GM12878 (cell line): ENCODE results near the gene FITM1. TPM values are rescaled to one million over a fixed set of nuclear protein-coding genes. Genes with fewer than 3 reads are reported as not detected.

Experiments used
- ATAC-seq: fragments of 200-7000 bp; cut with Tn5 transposase; 3 replicates; pipeline ENCODE4 v1.9.1; 2020; ENCODE audit warnings: mild to moderate bottlenecking, moderate library complexity
- BruUV-seq: library from RNA; stranded (reverse); fragments of 400-500 nt; replicated peaks from 2 replicates; lab custom pipeline; 2021; lab: Mats Ljungman, UMichigan
- CTCF ChIA-PET: fragments of 300-600 bp; sonication (Branson Sonifier 250); formaldehyde crosslinking; extraction: SDS; loops from one replicate; lab custom pipeline; 2021; ENCODE audit warnings: inconsistent platforms; lab: Yijun Ruan, JAX
- POLR2A ChIA-PET: fragments of 350-600 bp; formaldehyde crosslinking; extraction: SDS; loops from one replicate; lab custom pipeline; 2021; ENCODE audit warnings: inconsistent platforms; lab: Charles Lee
- RAD21 ChIA-PET: fragments of 300-600 bp; sonication (Branson Sonifier 250); formaldehyde crosslinking; loops from one replicate; lab custom pipeline; 2023; ENCODE audit warnings: antibody characterized with exemption; ENCODE audit not compliant: unreplicated experiment; lab: Charles Lee
- SMC1A ChIA-PET: fragments of 300-600 bp; sonication (Branson Sonifier 250); formaldehyde crosslinking; loops from one replicate; lab custom pipeline; 2023; ENCODE audit not compliant: unreplicated experiment, uncharacterized antibody; lab: Charles Lee
- DNase-seq: peaks from one replicate; pipeline ENCODE4 v3.0.0-alpha.2; 2011; ENCODE audit warnings: low read depth, low spot score
- FAIRE-seq: peaks from 3 replicates; lab custom pipeline; 2011; peaks lifted over from hg19 to GRCh38; lab: Jason Lieb, UNC
- H2AFZ ChIP-seq: 2 replicates; pipeline ENCODE4 v1.6.0; 2011; ENCODE audit warnings: low read depth, low read length, control low read depth; ENCODE audit not compliant: control insufficient read depth
- H3K27ac ChIP-seq: 2 replicates; pipeline ENCODE4 v1.5.1; 2011; ENCODE audit warnings: control low read depth; ENCODE audit not compliant: control insufficient read depth, insufficient read depth
- H3K27me3 ChIP-seq, 2 experiments: replicated peaks in 1 of 2; 2 replicates each; pipeline versions ENCODE4 v1.6.0 to v1.6.1; 2011; ENCODE audit warnings: low read length in 1 of 2; ENCODE audit not compliant: control insufficient read depth in 2 of 2, insufficient read depth in 2 of 2
- H3K36me3 ChIP-seq, 2 experiments: 2 replicates each; pipeline ENCODE4 v1.5.1; 2011; ENCODE audit warnings: low read length in 1 of 2; ENCODE audit not compliant: control insufficient read depth in 2 of 2, insufficient read depth in 2 of 2
- H3K4me1 ChIP-seq: 2 replicates; pipeline ENCODE4 v1.6.1; 2011; ENCODE audit warnings: mild to moderate bottlenecking, low read length, moderate library complexity, mixed read lengths; ENCODE audit not compliant: control insufficient read depth, insufficient read depth
- H3K4me2 ChIP-seq: 2 replicates; pipeline ENCODE4 v1.6.0; 2011; ENCODE audit warnings: control low read depth; ENCODE audit not compliant: control insufficient read depth, insufficient read depth
- H3K4me3 ChIP-seq: fragments of 200-600 bp; sonication (generic); 2 replicates; pipeline ENCODE4 v1.5.1; 2016
- H3K79me2 ChIP-seq: 2 replicates; pipeline ENCODE4 v1.6.0; 2011; ENCODE audit warnings: low read length; ENCODE audit not compliant: control insufficient read depth, insufficient read depth
- H3K9ac ChIP-seq: 2 replicates; pipeline ENCODE4 v1.8.0; 2011; ENCODE audit warnings: low read length, control low read depth, mixed read lengths; ENCODE audit not compliant: control insufficient read depth, insufficient read depth
- H3K9me3 ChIP-seq: replicated peaks from 3 replicates; pipeline ENCODE4 v1.5.1; 2011; ENCODE audit warnings: mild to moderate bottlenecking, low read length; ENCODE audit not compliant: control insufficient read depth, insufficient read depth
- H4K20me1 ChIP-seq: 2 replicates; pipeline ENCODE4 v1.6.0; 2011; ENCODE audit not compliant: control insufficient read depth, insufficient read depth
- CHD1 ChIP-seq: IDR thresholded peaks from 2 replicates; pipeline ENCODE4 v1.6.1; 2012; ENCODE audit warnings: low read depth, low read length, improper control_type of control experiment
- EED ChIP-seq: sonication (generic); IDR thresholded peaks from 2 replicates; pipeline ENCODE4 v1.6.1; 2016; ENCODE audit warnings: antibody characterized with exemption, low read depth
- FOS ChIP-seq: IDR thresholded peaks from 3 replicates; pipeline ENCODE4 v1.6.1; 2011; ENCODE audit warnings: borderline replicate concordance; ENCODE audit not compliant: insufficient read length; ENCODE audit errors: extremely low read depth
- POLR2A ChIP-seq: IDR thresholded peaks from 2 replicates; pipeline ENCODE4 v1.6.1; 2011; ENCODE audit warnings: low read depth, mild to moderate bottlenecking, low read length
- POLR2AphosphoS5 ChIP-seq: IDR thresholded peaks from 2 replicates; pipeline ENCODE4 v1.6.1; 2011; ENCODE audit warnings: mild to moderate bottlenecking, low read length, inconsistent platforms
- SIN3A ChIP-seq: IDR thresholded peaks from 2 replicates; pipeline ENCODE4 v1.6.1; 2012; ENCODE audit warnings: low read depth, low read length, improper control_type of control experiment
- ZNF622 ChIP-seq: fragments of 450-650 bp; IDR thresholded peaks from 2 replicates; pipeline ENCODE4 v1.6.1; 2017; ENCODE audit warnings: mild to moderate bottlenecking, inconsistent platforms
- WGBS: methylation state at CpG from one replicate; pipeline ENCODE4 v1.1.6; 2016; ENCODE audit warnings: low lambda C conversion rate; ENCODE audit not compliant: insufficient replicate concordance, insufficient coverage; ENCODE audit errors: missing lambda C conversion rate; 5-methylcytosine and 5-hydroxymethylcytosine counted together
- in situ Hi-C: fragments of 300-500 bp; cut with MboI; formaldehyde crosslinking; loops from 9 replicates; pipeline ENCODE4 v1.14.3; 2018; ENCODE audit warnings: mixed read lengths
- intact Hi-C: fragments of 100-400 bp; cut with micrococcal nuclease; formaldehyde crosslinking; loops from one replicate; pipeline ENCODE4 v1.14.2; 2022; ENCODE audit not compliant: unreplicated experiment
- microRNA-seq: library from miRNA; unstranded; fragments of <30 nt; microRNA quantifications from one replicate; pipeline ENCODE4, GENCODE V29; 2018
- polyA plus RNA-seq, 11 experiments: library from polyadenylated mRNA; depleted of rRNA in 4 of 11; unstranded in 6 of 11; stranded (reverse) in 5 of 11; fragments of >200 nt; fragmentation: Nextera tagmentation in 4 of 11; fragmentation: Illumina TruSeq in 1 of 11; extraction: Ambion mirVana in 4 of 11; extraction: Trizol in 1 of 11; gene quantifications; 1 replicate in 1 of 11; 2 replicates in 10 of 11; pipeline versions ENCODE4 v1.2.1 to v1.2.3, GENCODE V29; 2011 to 2016; ENCODE audit warnings: inconsistent platforms in 2 of 11, missing spikeins in 2 of 11, low read depth in 1 of 11
- small RNA-seq: library from RNA; depleted of rRNA; stranded (forward); fragments of <200 nt; gene quantifications from one replicate; pipeline ENCODE3, GENCODE V24; 2014
- total RNA-seq, 4 experiments: library from RNA; depleted of rRNA in 3 of 4; stranded (reverse); fragments of >200 nt in 3 of 4; fragmentation: Illumina TruSeq in 1 of 4; extraction: Trizol in 1 of 4; gene quantifications; 2 replicates each; pipeline versions ENCODE4 v1.2.1 to v1.2.3, GENCODE V29; 2013 to 2021
- TF ChIP-seq, protein P1 (sequence below): fragments of 450-650 bp; IDR thresholded peaks from 2 replicates; pipeline ENCODE4 v1.6.1; 2018; ENCODE audit warnings: mild to moderate bottlenecking, low read depth, moderate library complexity; ENCODE audit not compliant: partially characterized antibody

The FITM1 gene
- total and polyA plus RNA-seq, 10 of the 15 experiments (the other 5 are each of a cell fraction or from before 2014, with no cell fraction given), result 0.11 to 1.9 (median 0.45) TPM; not detected in 2

DNA sequence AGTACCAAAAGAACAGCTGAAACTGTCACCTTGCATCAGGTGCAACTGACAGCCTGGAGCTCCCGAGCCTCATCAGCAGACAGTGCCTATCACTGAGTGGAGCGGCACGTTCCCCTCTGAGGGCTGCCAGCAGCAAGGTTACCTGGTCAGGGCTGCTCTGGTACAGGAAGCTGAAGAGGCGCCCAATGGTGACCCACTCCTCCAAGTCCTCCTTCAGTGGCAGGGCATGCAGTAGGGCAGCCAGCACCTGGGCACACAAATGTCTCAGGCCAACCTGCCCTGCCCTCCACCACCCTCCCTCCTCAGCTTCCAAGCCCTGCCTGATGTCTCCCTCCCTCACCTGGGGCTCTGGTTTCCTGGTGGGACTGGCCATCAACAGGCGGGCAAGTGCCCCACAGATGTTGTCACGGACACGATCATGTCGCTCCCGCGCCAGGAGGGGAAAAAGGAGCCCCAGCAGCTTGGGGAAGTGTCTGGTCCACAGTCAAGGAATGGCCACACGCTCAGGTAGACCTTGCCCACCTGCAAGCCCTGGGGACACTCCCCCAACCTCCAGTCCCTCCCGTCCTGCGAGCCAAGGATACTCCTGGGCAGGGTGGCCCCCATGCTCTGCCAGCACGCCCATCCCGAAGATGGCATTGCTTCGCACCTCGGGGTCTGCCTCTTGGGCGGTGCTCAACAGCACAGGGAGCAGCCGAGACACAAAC is 51.1 kb downstream of the FITM1 start:
- intact Hi-C loops, result no loop called here
- H2AFZ ChIP-seq, result no peak overlapping the region

More for the DNA sequence above, 51.1 kb downstream of the FITM1 start:
- H3K9ac ChIP-seq, result no peak overlapping the region
- no peak overlapping the region for H3K27ac ChIP-seq
- CTCF ChIA-PET, result interaction anchor here (1.0 kb wide), 1 partner anchor 32 kb away, joined by 5 read pairs; the partner anchor contains the start of gene CHMP4A
- no peak overlapping the region for H3K4me2 ChIP-seq
- POLR2A ChIA-PET, result interaction anchor here (1.6 kb wide), 1 partner anchor 20 kb away, joined by 6 read pairs; the partner anchor contains the start of gene IRF9
- ATAC-seq, result no peak
- no peak for TF ChIP-seq EED
- TF ChIP-seq ZNF622, result no peak
- peak; percentile 56 for TF ChIP-seq POLR2AphosphoS5
- peak; percentile 77 for TF ChIP-seq POLR2A
- no peak for TF ChIP-seq CHD1
- no peak for TF ChIP-seq FOS
- TF ChIP-seq SIN3A, result no peak
- TF ChIP-seq, protein P1, sequence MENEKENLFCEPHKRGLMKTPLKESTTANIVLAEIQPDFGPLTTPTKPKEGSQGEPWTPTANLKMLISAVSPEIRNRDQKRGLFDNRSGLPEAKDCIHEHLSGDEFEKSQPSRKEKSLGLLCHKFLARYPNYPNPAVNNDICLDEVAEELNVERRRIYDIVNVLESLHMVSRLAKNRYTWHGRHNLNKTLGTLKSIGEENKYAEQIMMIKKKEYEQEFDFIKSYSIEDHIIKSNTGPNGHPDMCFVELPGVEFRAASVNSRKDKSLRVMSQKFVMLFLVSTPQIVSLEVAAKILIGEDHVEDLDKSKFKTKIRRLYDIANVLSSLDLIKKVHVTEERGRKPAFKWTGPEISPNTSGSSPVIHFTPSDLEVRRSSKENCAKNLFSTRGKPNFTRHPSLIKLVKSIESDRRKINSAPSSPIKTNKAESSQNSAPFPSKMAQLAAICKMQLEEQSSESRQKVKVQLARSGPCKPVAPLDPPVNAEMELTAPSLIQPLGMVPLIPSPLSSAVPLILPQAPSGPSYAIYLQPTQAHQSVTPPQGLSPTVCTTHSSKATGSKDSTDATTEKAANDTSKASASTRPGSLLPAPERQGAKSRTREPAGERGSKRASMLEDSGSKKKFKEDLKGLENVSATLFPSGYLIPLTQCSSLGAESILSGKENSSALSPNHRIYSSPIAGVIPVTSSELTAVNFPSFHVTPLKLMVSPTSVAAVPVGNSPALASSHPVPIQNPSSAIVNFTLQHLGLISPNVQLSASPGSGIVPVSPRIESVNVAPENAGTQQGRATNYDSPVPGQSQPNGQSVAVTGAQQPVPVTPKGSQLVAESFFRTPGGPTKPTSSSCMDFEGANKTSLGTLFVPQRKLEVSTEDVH, result no peak
- no peaks in the 10 kb centered on the region for H3K27me3 ChIP-seq
- 87% methylated on average over 19 of the region's 19 CpGs for WGBS
- DNase-seq, result no peak
- H3K36me3 ChIP-seq, result peaks cover 21 to 57% of the 10 kb centered on the region in 2 experiments
- no TSS peak for BruUV-seq
- H3K9me3 ChIP-seq, result no peaks in the 10 kb centered on the region
- in situ Hi-C loops, result no loop called here
- no peaks in the 10 kb centered on the region for H3K4me1 ChIP-seq
- FAIRE-seq, result no peak
- RAD21 ChIA-PET, result interaction anchor here (1.7 kb wide), 1 partner anchor 115 kb away, joined by 4 read pairs; no protein-coding TSS in a partner anchor
- H4K20me1 ChIP-seq, result no peaks in the 10 kb centered on the region
- no peak overlapping the region for H3K4me3 ChIP-seq
- peaks cover under 1% of the 10 kb centered on the region for H3K79me2 ChIP-seq
- SMC1A ChIA-PET, result no interaction called here

Small RNA genes lying within 50 kb of the gene (microRNA-seq; reads per million reads assigned to microRNA genes)
- gene MIR7703, result not detected

Small RNA genes lying within 50 kb of the gene (small RNA-seq; reads per million reads assigned to genes)
- 0.55 reads per million, percentile 11 among the genes with 10 or more reads in this experiment for gene IPO4
- 0.31 reads per million for gene IRF9
- gene RNA5SP383, result 0.82 reads per million, percentile 25 among the genes with 10 or more reads in this experiment

Other genes with a start within 250 kb of the FITM1 start
Only the 7 nearest of the 31 such genes appear.
- gene DCAF11, start 15.9 kb upstream of the FITM1 start, total RNA-seq (2014; rRNA removed), result 90.1 and 91.2 TPM in 2 replicates
- gene DCAF11, start 15.9 kb upstream of the FITM1 start, total RNA-seq (2014; rRNA removed; fragmentation: Illumina TruSeq; extraction: Trizol), result 57.5 and 59.0 TPM in 2 replicates
- gene DCAF11, start 15.9 kb upstream of the FITM1 start, total RNA-seq (2021), result 66.3 and 69.2 TPM in 2 replicates
- gene DCAF11, start 15.9 kb upstream of the FITM1 start, polyA plus RNA-seq (2011; rRNA removed), result 51.4 and 76.7 TPM in 2 replicates
- 50.9 and 72.0 TPM in 2 replicates for gene DCAF11, start 15.9 kb upstream of the FITM1 start, polyA plus RNA-seq (2014; fragmentation: Illumina TruSeq; extraction: Trizol)
- gene DCAF11, start 15.9 kb upstream of the FITM1 start, polyA plus RNA-seq (2014; fragmentation: Nextera tagmentation; extraction: Ambion mirVana), result 10 to 100 TPM; 13.4 to 16.4 TPM
- gene DCAF11, start 15.9 kb upstream of the FITM1 start, polyA plus RNA-seq (2014; rRNA removed), result 73.2 and 76.8 TPM in 2 replicates
- gene DCAF11, start 15.9 kb upstream of the FITM1 start, polyA plus RNA-seq (2016; fragmentation: Nextera tagmentation; extraction: Ambion mirVana), result 10 to 100 TPM; 62.8 to 71.1 TPM
- gene NRL, start 15.7 kb upstream of the FITM1 start, total RNA-seq (2014; rRNA removed), result 2.1 and 4.4 TPM in 2 replicates
- gene NRL, start 15.7 kb upstream of the FITM1 start, total RNA-seq (2014; rRNA removed; fragmentation: Illumina TruSeq; extraction: Trizol), result 1.0 and 1.3 TPM in 2 replicates
- 2.2 and 2.5 TPM in 2 replicates for gene NRL, start 15.7 kb upstream of the FITM1 start, total RNA-seq (2021)
- 2.1 and 2.2 TPM in 2 replicates for gene NRL, start 15.7 kb upstream of the FITM1 start, polyA plus RNA-seq (2011; rRNA removed)
- gene NRL, start 15.7 kb upstream of the FITM1 start, polyA plus RNA-seq (2014; fragmentation: Illumina TruSeq; extraction: Trizol), result 0.63 and 0.76 TPM in 2 replicates
- under 1 TPM; 0.11 to 0.13 TPM for gene NRL, start 15.7 kb upstream of the FITM1 start, polyA plus RNA-seq (2014; fragmentation: Nextera tagmentation; extraction: Ambion mirVana)
- gene NRL, start 15.7 kb upstream of the FITM1 start, polyA plus RNA-seq (2014; rRNA removed), result 2.5 and 2.9 TPM in 2 replicates
- 1 to 10 TPM; 2.2 to 2.7 TPM for gene NRL, start 15.7 kb upstream of the FITM1 start, polyA plus RNA-seq (2016; fragmentation: Nextera tagmentation; extraction: Ambion mirVana)
- 324 and 373 TPM in 2 replicates for gene PSME1, start 5.5 kb downstream of the FITM1 start, total RNA-seq (2014; rRNA removed)
- gene PSME1, start 5.5 kb downstream of the FITM1 start, total RNA-seq (2014; rRNA removed; fragmentation: Illumina TruSeq; extraction: Trizol), result 367 and 377 TPM in 2 replicates
- 396 and 402 TPM in 2 replicates for gene PSME1, start 5.5 kb downstream of the FITM1 start, total RNA-seq (2021)
- 138 and 250 TPM in 2 replicates for gene PSME1, start 5.5 kb downstream of the FITM1 start, polyA plus RNA-seq (2011; rRNA removed)
- gene PSME1, start 5.5 kb downstream of the FITM1 start, polyA plus RNA-seq (2014; fragmentation: Illumina TruSeq; extraction: Trizol), result 354 and 428 TPM in 2 replicates
- 1,000 to 10,000 TPM; 1,299 to 1,378 TPM for gene PSME1, start 5.5 kb downstream of the FITM1 start, polyA plus RNA-seq (2014; fragmentation: Nextera tagmentation; extraction: Ambion mirVana)
- 248 and 257 TPM in 2 replicates for gene PSME1, start 5.5 kb downstream of the FITM1 start, polyA plus RNA-seq (2014; rRNA removed)
- 100 to 1,000 TPM; 769 to 810 TPM for gene PSME1, start 5.5 kb downstream of the FITM1 start, polyA plus RNA-seq (2016; fragmentation: Nextera tagmentation; extraction: Ambion mirVana)
- gene EMC9, start 10.9 kb downstream of the FITM1 start, total RNA-seq (2014; rRNA removed), result 39.5 and 42.6 TPM in 2 replicates
- 15.8 and 20.2 TPM in 2 replicates for gene EMC9, start 10.9 kb downstream of the FITM1 start, total RNA-seq (2014; rRNA removed; fragmentation: Illumina TruSeq; extraction: Trizol)
- gene EMC9, start 10.9 kb downstream of the FITM1 start, total RNA-seq (2021), result 40.9 and 45.7 TPM in 2 replicates
- 11.6 and 18.1 TPM in 2 replicates for gene EMC9, start 10.9 kb downstream of the FITM1 start, polyA plus RNA-seq (2011; rRNA removed)
- gene EMC9, start 10.9 kb downstream of the FITM1 start, polyA plus RNA-seq (2014; fragmentation: Illumina TruSeq; extraction: Trizol), result 10.6 and 15.3 TPM in 2 replicates
- gene EMC9, start 10.9 kb downstream of the FITM1 start, polyA plus RNA-seq (2014; fragmentation: Nextera tagmentation; extraction: Ambion mirVana), result 10 to 100 TPM; 15.5 to 17.8 TPM
- 44.7 and 46.2 TPM in 2 replicates for gene EMC9, start 10.9 kb downstream of the FITM1 start, polyA plus RNA-seq (2014; rRNA removed)
- gene EMC9, start 10.9 kb downstream of the FITM1 start, polyA plus RNA-seq (2016; fragmentation: Nextera tagmentation; extraction: Ambion mirVana), result 10 to 100 TPM; 51.0 to 60.5 TPM
- gene PSME2, start 16.0 kb downstream of the FITM1 start, total RNA-seq (2014; rRNA removed), result 861 and 965 TPM in 2 replicates
- gene PSME2, start 16.0 kb downstream of the FITM1 start, total RNA-seq (2014; rRNA removed; fragmentation: Illumina TruSeq; extraction: Trizol), result 713 and 731 TPM in 2 replicates
- gene PSME2, start 16.0 kb downstream of the FITM1 start, total RNA-seq (2021), result 554 and 559 TPM in 2 replicates
- 409 and 510 TPM in 2 replicates for gene PSME2, start 16.0 kb downstream of the FITM1 start, polyA plus RNA-seq (2011; rRNA removed)
- 828 and 873 TPM in 2 replicates for gene PSME2, start 16.0 kb downstream of the FITM1 start, polyA plus RNA-seq (2014; fragmentation: Illumina TruSeq; extraction: Trizol)
- gene PSME2, start 16.0 kb downstream of the FITM1 start, polyA plus RNA-seq (2014; fragmentation: Nextera tagmentation; extraction: Ambion mirVana), result 1,000 to 10,000 TPM; 3,045 to 3,542 TPM
- 862 and 900 TPM in 2 replicates for gene PSME2, start 16.0 kb downstream of the FITM1 start, polyA plus RNA-seq (2014; rRNA removed)
- gene PSME2, start 16.0 kb downstream of the FITM1 start, polyA plus RNA-seq (2016; fragmentation: Nextera tagmentation; extraction: Ambion mirVana), result 1,000 to 10,000 TPM; 1,453 to 1,543 TPM
- gene RNF31, start 16.8 kb downstream of the FITM1 start, total RNA-seq (2014; rRNA removed), result 69.5 and 73.5 TPM in 2 replicates
- gene RNF31, start 16.8 kb downstream of the FITM1 start, total RNA-seq (2014; rRNA removed; fragmentation: Illumina TruSeq; extraction: Trizol), result 27.2 and 29.6 TPM in 2 replicates
- gene RNF31, start 16.8 kb downstream of the FITM1 start, total RNA-seq (2021), result 87.0 and 92.7 TPM in 2 replicates
- 12.3 and 20.8 TPM in 2 replicates for gene RNF31, start 16.8 kb downstream of the FITM1 start, polyA plus RNA-seq (2011; rRNA removed)
- gene RNF31, start 16.8 kb downstream of the FITM1 start, polyA plus RNA-seq (2014; fragmentation: Illumina TruSeq; extraction: Trizol), result 29.8 and 47.1 TPM in 2 replicates
- gene RNF31, start 16.8 kb downstream of the FITM1 start, polyA plus RNA-seq (2014; fragmentation: Nextera tagmentation; extraction: Ambion mirVana), result 10 to 100 TPM in 1 of 2 experiments, 1 to 10 TPM in 1; 8.5 to 19.0 TPM
- 61.8 and 66.7 TPM in 2 replicates for gene RNF31, start 16.8 kb downstream of the FITM1 start, polyA plus RNA-seq (2014; rRNA removed)
- 10 to 100 TPM; 56.9 to 72.7 TPM for gene RNF31, start 16.8 kb downstream of the FITM1 start, polyA plus RNA-seq (2016; fragmentation: Nextera tagmentation; extraction: Ambion mirVana)
- 141 and 151 TPM in 2 replicates for gene IRF9, start 30.6 kb downstream of the FITM1 start, total RNA-seq (2014; rRNA removed)
- gene IRF9, start 30.6 kb downstream of the FITM1 start, total RNA-seq (2014; rRNA removed; fragmentation: Illumina TruSeq; extraction: Trizol), result 121 and 124 TPM in 2 replicates
- gene IRF9, start 30.6 kb downstream of the FITM1 start, total RNA-seq (2021), result 146 and 161 TPM in 2 replicates
- 210 and 234 TPM in 2 replicates for gene IRF9, start 30.6 kb downstream of the FITM1 start, polyA plus RNA-seq (2011; rRNA removed)
- gene IRF9, start 30.6 kb downstream of the FITM1 start, polyA plus RNA-seq (2014; fragmentation: Illumina TruSeq; extraction: Trizol), result 140 and 192 TPM in 2 replicates
- gene IRF9, start 30.6 kb downstream of the FITM1 start, polyA plus RNA-seq (2014; fragmentation: Nextera tagmentation; extraction: Ambion mirVana), result 10 to 100 TPM; 47.6 to 58.7 TPM
- 184 and 187 TPM in 2 replicates for gene IRF9, start 30.6 kb downstream of the FITM1 start, polyA plus RNA-seq (2014; rRNA removed)
- gene IRF9, start 30.6 kb downstream of the FITM1 start, polyA plus RNA-seq (2016; fragmentation: Nextera tagmentation; extraction: Ambion mirVana), result 100 to 1,000 TPM; 172 to 180 TPM